Hepatocyte (in vitro differentiated cells): Measurements from ENCODE around the gene CRYBG2. TPM values are rescaled to one million over a fixed set of nuclear protein-coding genes. Genes with fewer than 3 reads are reported as not detected.

Experiments used
- DNase-seq: peaks from one replicate; pipeline ENCODE4 v3.0.0-alpha.2; 2016; ENCODE audit warnings: low spot score
- H2AFZ ChIP-seq: fragments of 200-600 bp; sonication (generic); 2 replicates; pipeline ENCODE4 v1.6.0; 2016; ENCODE audit warnings: antibody characterized with exemption, mild to moderate bottlenecking
- H3K27ac ChIP-seq: fragments of 200-600 bp; sonication (generic); 2 replicates; pipeline ENCODE4 v1.5.1; 2016; ENCODE audit warnings: mild to moderate bottlenecking
- H3K27me3 ChIP-seq: fragments of 200-600 bp; sonication (generic); 2 replicates; pipeline ENCODE4 v1.6.1; 2016
- H3K36me3 ChIP-seq: fragments of 200-600 bp; sonication (generic); replicated peaks from 2 replicates; pipeline ENCODE4 v1.5.1; 2016; ENCODE audit warnings: low read depth; ENCODE audit not compliant: insufficient read depth
- H3K4me1 ChIP-seq: fragments of 200-600 bp; sonication (generic); 2 replicates; pipeline ENCODE4 v1.5.1; 2016; ENCODE audit warnings: mild to moderate bottlenecking, moderate library complexity; ENCODE audit not compliant: insufficient read depth
- H3K4me2 ChIP-seq: fragments of 200-600 bp; sonication (generic); 2 replicates; pipeline ENCODE4 v1.6.0; 2016
- H3K4me3 ChIP-seq: fragments of 200-600 bp; sonication (generic); 2 replicates; pipeline ENCODE4 v1.5.1; 2016; ENCODE audit warnings: mild to moderate bottlenecking
- H3K79me2 ChIP-seq: fragments of 200-600 bp; sonication (generic); 2 replicates; pipeline ENCODE4 v1.6.0; 2017; ENCODE audit warnings: mild to moderate bottlenecking
- H3K9me2 ChIP-seq: fragments of 200-600 bp; sonication (generic); replicated peaks from 2 replicates; pipeline ENCODE4 v1.6.0; 2017; ENCODE audit warnings: mild to moderate bottlenecking; ENCODE audit not compliant: insufficient read depth
- H3K9me3 ChIP-seq: fragments of 200-600 bp; sonication (generic); 2 replicates; pipeline ENCODE4 v1.5.1; 2016; ENCODE audit warnings: low read depth, mild to moderate bottlenecking
- H4K20me1 ChIP-seq: fragments of 200-600 bp; sonication (generic); 2 replicates; pipeline ENCODE4 v1.6.0; 2016; ENCODE audit warnings: mild to moderate bottlenecking; ENCODE audit not compliant: insufficient read depth, poor library complexity, severe bottlenecking
- CTCF ChIP-seq: fragments of 200-600 bp; sonication (generic); IDR thresholded peaks from 2 replicates; pipeline ENCODE4 v1.5.1; 2016; ENCODE audit warnings: antibody characterized with exemption, mild to moderate bottlenecking; ENCODE audit not compliant: poor library complexity
- EZH2 ChIP-seq: fragments of 200-600 bp; sonication (generic); IDR thresholded peaks from 2 replicates; pipeline ENCODE4 v1.6.1; 2016; ENCODE audit warnings: antibody characterized with exemption, mild to moderate bottlenecking, borderline replicate concordance
- EZH2phosphoT487 ChIP-seq: fragments of 200-600 bp; sonication (generic); IDR thresholded peaks from one replicate; pipeline ENCODE4 v1.6.1; 2018; ENCODE audit warnings: antibody characterized with exemption, mild to moderate bottlenecking, low read depth, moderate library complexity; ENCODE audit not compliant: unreplicated experiment, severe bottlenecking
- WGBS: methylation state at CpG from one replicate; pipeline ENCODE4 v1.1.6; 2016; ENCODE audit warnings: low lambda C conversion rate; ENCODE audit errors: missing lambda C conversion rate; 5-methylcytosine and 5-hydroxymethylcytosine counted together
- polyA plus RNA-seq: library from polyadenylated mRNA; unstranded; fragments of >200 nt; fragmentation: Nextera tagmentation; extraction: Ambion mirVana; gene quantifications from 2 replicates; pipeline ENCODE4 v1.2.1, GENCODE V29; 2016
- total RNA-seq: library from RNA; depleted of rRNA; stranded (reverse); fragments of >200 nt; gene quantifications from 2 replicates; pipeline ENCODE4 v1.2.3, GENCODE V29; 2014

Gene CRYBG2
- total and polyA plus RNA-seq, 2 experiments from 2014 or later: 15.6 to 20.1 TPM

- no peak for TF ChIP-seq EZH2phosphoT487
- no peak for TF ChIP-seq EZH2
- no peak for TF ChIP-seq CTCF
- H3K4me2 ChIP-seq: no peak overlapping the region
Observed at GRCh38 chr1:26302733-26303405, 51.1 kb downstream of the CRYBG2 start.

DNA sequence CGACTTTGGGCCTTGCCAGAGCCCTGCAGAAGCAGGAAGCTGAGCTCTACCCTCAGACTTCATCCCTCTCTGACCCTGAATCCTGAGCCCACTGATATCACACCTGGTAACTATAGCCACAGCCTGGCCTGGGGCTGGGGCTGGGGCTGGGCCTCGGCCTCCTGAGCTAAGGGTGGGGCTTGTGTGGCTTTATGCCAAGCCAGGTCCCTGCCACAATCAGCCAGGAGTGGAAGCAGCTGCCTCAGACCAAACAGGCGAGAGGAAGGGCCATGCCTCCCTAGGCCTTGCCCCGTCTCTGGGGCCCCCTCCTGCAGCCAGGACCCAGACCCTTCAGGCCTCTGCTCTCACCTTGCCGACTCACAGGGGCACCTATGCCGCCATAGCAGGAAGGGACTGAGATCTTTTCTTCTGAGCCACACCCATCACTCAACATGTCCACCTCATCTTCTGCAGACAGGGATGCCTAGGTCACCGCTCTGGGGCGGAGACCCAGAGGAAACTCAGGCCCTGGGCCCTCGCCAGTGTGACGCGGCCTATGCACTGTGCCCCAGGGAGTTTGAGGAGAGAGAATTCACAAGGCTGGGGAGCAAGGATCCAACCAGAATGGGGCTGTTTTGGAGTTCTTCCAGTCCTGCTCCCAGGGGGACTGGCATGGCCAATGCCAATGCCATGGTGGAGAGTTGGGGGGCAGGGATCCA, 53.2 kb downstream of the CRYBG2 start:
- no peak overlapping the region for H2AFZ ChIP-seq
- H3K9me3 ChIP-seq: no peaks in the 10 kb centered on the region
- DNase-seq: no peak
- H3K79me2 ChIP-seq: peaks cover 5% of the 10 kb centered on the region
- TF ChIP-seq EZH2 (no peak), EZH2phosphoT487 (no peak), CTCF (no peak)
- H3K36me3 ChIP-seq: no peaks in the 10 kb centered on the region
- no peak overlapping the region for H3K4me3 ChIP-seq
- H3K9me2 ChIP-seq: no peaks in the 10 kb centered on the region
- H3K4me1 ChIP-seq: peaks cover 3% of the 10 kb centered on the region
- H3K27me3 ChIP-seq: no peaks in the 10 kb centered on the region
- 93% methylated on average over 11 of the region's 11 CpGs for WGBS
- H4K20me1 ChIP-seq: no peaks in the 10 kb centered on the region
- no peak overlapping the region for H3K27ac ChIP-seq
- no peak overlapping the region for H3K4me2 ChIP-seq

More at GRCh38 chr1:26302733-26303405, 51.1 kb downstream of the CRYBG2 start:
- H3K9me2 ChIP-seq: no peaks in the 10 kb centered on the region
- no peaks in the 10 kb centered on the region for H4K20me1 ChIP-seq
- WGBS: 69% methylated on average over 8 of the region's 8 CpGs
- H2AFZ ChIP-seq: no peak overlapping the region
- no peak overlapping the region for H3K27ac ChIP-seq
- H3K79me2 ChIP-seq: peaks cover 5% of the 10 kb centered on the region
- H3K4me3 ChIP-seq: no peak overlapping the region
- H3K27me3 ChIP-seq: no peaks in the 10 kb centered on the region
- no peaks in the 10 kb centered on the region for H3K36me3 ChIP-seq
- no peak for DNase-seq
- H3K4me1 ChIP-seq: peaks cover 6% of the 10 kb centered on the region
- no peaks in the 10 kb centered on the region for H3K9me3 ChIP-seq

GRCh38 chr1:26297791-26298124, 56.2 kb downstream of the CRYBG2 start:
- 78% methylated on average over 6 of the region's 6 CpGs for WGBS

More at GRCh38 chr1:26297791-26298124, 56.2 kb downstream of the CRYBG2 start:
- DNase-seq: no peak
- no peaks in the 10 kb centered on the region for H4K20me1 ChIP-seq
- no peaks in the 10 kb centered on the region for H3K36me3 ChIP-seq
- no peaks in the 10 kb centered on the region for H3K4me1 ChIP-seq
- H3K27ac ChIP-seq: no peak overlapping the region
- no peak overlapping the region for H2AFZ ChIP-seq
- no peak overlapping the region for H3K4me2 ChIP-seq
- no peak overlapping the region for H3K4me3 ChIP-seq
- H3K9me2 ChIP-seq: no peaks in the 10 kb centered on the region
- H3K79me2 ChIP-seq: no peaks in the 10 kb centered on the region
- no peaks in the 10 kb centered on the region for H3K9me3 ChIP-seq
- no peak for TF ChIP-seq EZH2
- no peak for TF ChIP-seq EZH2phosphoT487
- no peak for TF ChIP-seq CTCF
- no peaks in the 10 kb centered on the region for H3K27me3 ChIP-seq
